Femur (tissue), 1 donor: ENCODE data around the gene NAPEPLD.
"Not testable (repeated sequence)": the region's sequence is repeated elsewhere in the genome, so short reads cannot be mapped to it uniquely, and the experiment has no call there.

ENCODE experiments used
- DNase-seq: peaks from one replicate; pipeline ENCODE4 v3.0.0-alpha.2; 2017

Gene NAPEPLD

DNA sequence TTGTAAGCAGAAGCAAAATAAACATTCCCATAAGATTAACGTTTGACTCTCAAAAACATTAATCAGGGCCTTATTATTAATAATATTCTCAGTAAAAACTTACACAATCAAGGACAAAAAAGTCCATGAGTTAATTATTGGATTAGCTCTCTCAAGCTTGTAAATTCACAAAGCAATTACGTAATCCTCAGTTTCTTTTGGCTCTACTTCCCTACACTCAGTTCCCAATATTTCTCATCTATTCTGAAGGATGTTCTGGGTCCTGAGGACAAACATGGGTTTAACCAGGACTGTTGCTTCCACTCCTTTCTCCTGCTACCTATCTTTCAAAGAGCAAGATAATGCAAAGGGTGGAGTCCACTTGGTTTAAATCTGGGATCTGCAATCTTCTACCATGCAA lies 89.4 kb downstream of the NAPEPLD start:
- DNase-seq: no peak

DNA sequence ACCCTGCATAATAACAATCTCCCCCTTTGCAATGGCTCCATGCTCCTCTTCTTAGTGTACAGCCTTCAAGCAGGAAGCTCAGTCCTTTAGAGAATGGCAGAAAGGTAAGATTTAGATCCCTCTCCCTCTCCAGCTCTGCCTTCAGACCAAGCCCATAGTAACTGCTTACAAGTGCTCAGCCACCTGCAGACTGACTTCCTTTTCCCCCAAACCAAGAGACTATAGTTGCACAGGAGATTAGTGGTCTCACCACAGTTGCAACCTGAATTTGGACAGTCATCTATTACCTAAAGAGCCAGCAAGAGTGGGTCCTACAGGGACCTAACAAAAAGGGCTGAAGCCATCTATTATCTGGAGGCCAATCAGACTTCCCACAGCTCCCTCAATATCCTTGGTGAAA lies 90.8 kb downstream of the NAPEPLD start:
- DNase-seq: no peak

DNA sequence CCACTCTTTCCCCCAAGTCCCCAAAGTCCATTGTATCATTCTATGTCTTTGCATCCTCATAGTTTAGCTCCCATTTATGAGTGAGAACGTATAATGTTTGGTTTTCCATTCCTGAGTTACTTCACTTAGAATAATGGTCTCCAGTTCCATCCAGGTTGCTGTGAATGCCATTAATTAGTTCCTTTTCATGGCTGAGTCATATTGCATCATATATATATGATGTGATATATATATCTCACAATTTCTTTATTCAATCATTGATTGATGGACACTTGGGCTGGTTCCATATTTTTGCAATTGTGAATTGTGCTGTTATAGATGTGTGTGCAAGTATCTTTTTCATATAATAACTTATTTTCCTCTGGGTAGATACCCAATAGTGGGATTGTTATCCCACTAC lies 92.9 kb downstream of the NAPEPLD start:
- DNase-seq: not testable (repeated sequence)

DNA sequence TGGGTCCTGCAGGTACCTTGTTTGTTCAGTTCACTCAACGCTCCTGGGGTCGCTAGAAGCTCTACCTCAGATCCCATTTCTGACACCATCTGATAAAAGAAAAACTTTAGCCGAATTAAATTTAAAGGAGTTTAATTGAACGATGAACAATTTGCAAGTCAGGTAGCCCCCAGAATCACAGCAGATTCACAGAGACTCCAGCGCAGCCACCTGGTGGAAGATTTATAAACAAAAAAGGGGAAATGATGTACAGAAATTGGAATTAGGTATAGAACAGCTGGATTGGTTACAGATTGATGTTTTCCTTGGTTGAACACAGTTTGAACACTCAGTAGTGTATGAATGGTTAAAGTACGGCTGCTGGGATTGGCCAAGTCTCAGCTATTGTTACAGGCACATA lies 97.4 kb downstream of the NAPEPLD start:
- DNase-seq: no peak
